ENCODE results near the gene CEP97.
"Not testable (repeated sequence)": the region's sequence is repeated elsewhere in the genome, so short reads cannot be mapped to it uniquely, and the experiment has no call there.

CEP97 gene

GRCh38 chr3:101703169-101703568 lies 21.2 kb upstream of the CEP97 start:
- DNase-seq (ENCODE audit: low read depth): no peak

DNA sequence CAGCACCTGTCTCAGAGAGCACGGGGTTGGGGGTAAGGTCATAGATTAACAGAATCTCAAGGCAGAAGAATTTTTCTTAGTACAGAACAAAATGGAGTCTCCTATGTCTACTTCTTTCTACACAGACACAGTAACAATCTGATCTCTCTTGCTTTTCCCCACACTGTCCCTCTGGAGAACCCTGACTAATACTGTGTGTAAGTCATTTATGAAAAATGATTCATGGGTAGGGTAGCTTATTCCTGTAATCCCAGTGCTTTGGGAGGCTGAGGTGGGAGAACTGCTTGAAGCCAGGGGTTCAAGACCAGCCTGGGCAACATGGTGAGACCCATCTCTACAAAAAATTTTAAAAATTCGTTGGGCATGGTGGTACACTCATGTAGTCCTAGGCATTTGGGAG lies 19.8 kb upstream of the CEP97 start:
- DNase-seq (ENCODE audit: low read depth): not testable (repeated sequence)

GRCh38 chr3:101709126-101709525 lies 15.3 kb upstream of the CEP97 start:
- DNase-seq (ENCODE audit: low read depth): no peak

- DNase-seq (ENCODE audit: low read depth): no peak
Observed at GRCh38 chr3:101718455-101718854, 6.0 kb upstream of the CEP97 start.

DNA sequence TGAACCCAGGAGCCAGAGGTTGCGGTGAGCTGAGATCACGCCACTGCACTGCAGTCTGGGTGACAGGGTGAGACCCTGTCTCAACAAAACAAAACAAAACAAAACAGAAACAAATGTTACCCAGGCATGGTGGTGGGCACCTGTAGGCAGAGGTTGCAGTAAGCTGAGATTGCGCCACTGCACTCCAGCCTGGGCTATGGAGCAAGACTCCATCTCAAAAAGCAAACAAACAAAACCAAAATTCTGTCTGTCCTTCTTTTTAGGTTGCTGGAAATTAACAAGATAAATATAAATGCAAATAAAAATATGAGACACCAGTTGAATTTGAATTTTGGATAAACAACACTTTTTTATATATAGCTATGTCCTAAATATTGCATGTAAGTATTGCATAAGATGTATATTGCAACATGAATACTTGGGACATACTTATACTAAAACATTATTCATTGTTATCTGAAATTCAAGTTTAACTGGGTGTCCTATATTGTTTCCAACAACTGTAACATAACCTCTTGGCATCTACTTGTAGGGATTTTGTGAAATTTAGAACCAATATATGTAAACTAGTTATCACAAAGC lies 4.7 kb upstream of the CEP97 start:
- no peak for DNase-seq (ENCODE audit: low read depth)

GRCh38 chr3:101720851-101721840 lies 3.3 kb upstream of the CEP97 start:
- DNase-seq (ENCODE audit: low read depth): no peak

DNA sequence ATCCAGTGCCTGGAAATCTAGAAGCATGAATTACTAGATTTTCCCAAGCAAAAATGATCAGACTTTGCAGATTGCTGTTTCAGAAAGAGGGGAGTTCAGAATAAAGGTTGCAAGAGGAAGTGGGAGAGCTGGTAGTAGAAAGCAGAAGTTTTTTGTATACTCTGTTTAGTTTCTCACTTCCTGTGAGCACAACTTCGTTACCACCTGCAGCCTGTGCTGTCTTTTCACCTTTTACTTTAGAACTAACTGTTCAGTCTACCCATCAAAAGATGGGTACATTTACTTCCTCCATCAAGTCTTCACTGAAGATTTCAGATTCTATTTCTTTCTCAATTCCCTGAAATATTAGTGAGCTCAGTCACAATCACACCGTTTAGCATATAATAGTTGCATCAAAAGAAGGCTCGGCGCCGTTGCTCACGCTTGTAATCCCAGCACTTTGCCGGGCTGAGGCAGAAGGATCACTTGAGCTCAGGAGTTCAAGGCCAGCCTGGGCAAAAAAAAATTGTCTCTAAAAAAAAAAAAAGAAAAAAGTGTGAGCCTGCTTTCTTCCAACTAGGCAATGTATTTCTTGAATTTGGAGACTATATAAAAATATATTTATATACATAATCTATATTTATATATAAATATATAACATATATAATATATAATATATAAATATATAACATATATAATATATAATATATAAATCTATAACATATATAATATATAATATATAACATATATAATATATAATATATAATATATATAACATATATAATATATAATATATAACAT lies 1.8 kb upstream of the CEP97 start:
- DNase-seq (ENCODE audit: low read depth): no peak

- DNase-seq (ENCODE audit: low read depth): no peak
Observed at GRCh38 chr3:101725194-101725889, 928 bp downstream of the CEP97 start.

GRCh38 chr3:101725890-101726275 lies 1.5 kb downstream of the CEP97 start:
- DNase-seq (ENCODE audit: low read depth): no peak

DNA sequence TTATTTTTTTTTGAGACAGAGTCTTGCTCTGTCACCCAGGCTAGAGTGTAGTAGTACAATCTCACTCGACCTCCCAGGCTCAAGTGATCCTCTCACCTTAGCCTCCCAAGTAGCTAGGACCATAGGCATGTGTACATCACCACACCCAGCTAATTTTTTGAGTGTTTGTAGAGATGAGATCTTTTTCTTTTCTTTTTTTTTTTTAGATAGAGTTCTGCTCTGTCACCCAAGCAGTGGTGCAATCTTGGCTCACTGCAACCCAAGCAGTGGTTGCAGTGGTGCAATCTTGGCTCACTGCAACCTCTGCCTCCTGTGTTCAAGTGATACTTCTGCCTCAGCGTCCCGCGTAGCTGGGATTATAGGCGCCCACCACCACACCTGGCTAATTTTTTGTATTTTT lies 5.2 kb downstream of the CEP97 start:
- no peak for DNase-seq (ENCODE audit: low read depth)

DNA sequence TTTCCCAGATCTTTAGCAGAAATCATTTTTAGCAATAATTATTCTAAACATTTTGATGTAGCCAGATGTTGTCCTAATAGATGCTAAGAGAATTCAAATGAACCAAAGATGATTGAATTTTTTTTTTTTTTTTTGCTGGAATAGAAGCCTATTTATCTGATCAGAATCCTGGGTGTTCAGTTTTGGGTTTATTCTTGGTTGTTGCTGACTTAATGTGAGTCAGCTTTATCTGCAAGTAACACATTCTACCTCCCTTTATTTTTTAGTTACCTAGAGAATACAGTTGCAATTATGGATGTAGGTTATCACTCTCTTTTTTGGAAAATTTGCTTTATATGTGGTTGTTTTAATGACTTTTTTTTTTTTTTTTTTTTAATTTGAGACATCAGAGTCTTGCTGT lies 6.4 kb downstream of the CEP97 start:
- DNase-seq (ENCODE audit: low read depth): no peak

- DNase-seq (ENCODE audit: low read depth): no peak
Observed at GRCh38 chr3:101732240-101732641, 7.8 kb downstream of the CEP97 start.

DNA sequence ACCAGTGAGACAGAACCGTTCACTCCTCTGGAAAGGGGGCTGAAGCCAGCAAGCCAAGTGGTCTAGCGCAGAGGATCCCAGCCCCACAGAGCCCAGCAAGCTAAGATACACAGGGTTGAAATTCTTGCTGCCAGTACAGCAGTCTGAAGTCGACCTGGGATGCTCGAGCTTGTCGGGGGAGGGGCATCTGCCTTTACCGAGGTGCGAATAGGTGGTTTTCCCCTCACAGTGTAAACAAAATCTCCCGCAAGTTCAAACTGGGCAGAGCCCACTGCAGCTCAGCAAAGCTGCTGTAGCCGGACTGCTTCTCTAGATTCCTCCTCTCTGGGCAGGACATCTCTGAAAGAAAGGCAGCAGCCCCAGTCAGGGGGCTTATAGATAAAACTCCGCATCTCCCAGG lies 11.4 kb downstream of the CEP97 start:
- DNase-seq (ENCODE audit: low read depth): no peak

DNA sequence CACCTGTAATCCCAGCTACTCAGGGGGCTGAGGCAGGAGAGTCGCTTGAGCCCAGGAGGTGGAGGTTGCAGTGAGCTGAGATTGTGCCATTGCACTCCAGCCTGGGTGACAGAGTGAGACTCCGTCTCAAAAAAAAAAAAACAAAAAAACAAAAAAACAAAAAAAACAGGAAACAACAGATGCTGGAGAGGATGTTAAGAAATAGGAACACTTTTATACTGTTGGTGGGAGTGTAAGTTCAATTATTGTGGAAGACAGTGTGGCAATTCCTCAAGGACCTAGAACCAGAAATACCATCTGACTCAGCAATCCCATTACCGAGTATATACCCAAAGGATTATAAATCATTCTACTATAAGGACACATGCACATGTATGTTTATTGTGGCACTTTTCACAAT lies 17.5 kb downstream of the CEP97 start:
- DNase-seq (ENCODE audit: low read depth): not testable (repeated sequence)

DNA sequence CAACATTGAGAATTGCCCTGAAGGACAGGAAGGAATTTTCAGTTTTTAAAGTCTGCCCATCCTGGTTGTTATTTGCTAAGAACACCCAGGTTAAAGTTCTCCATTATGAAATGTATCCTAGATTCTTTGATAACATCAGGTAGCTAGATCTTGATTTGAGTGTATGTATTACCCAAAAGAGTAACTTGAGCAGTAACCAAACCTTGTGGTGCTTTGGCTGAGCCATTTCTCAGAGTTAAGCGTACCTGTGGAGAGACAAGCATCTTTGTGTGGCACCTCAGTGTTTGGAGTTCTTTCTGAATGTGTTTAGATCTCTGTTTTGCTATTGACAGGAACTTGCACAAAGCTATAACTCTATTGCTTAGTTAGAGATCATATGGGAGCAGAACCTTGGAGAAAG lies 20.4 kb downstream of the CEP97 start:
- DNase-seq (ENCODE audit: low read depth): no peak

GRCh38 chr3:101745934-101746333 lies 21.5 kb downstream of the CEP97 start:
- DNase-seq (ENCODE audit: low read depth): not testable (repeated sequence)

GRCh38 chr3:101753386-101754113 lies 29.1 kb downstream of the CEP97 start:
- not testable (repeated sequence) for DNase-seq (ENCODE audit: low read depth)

DNA sequence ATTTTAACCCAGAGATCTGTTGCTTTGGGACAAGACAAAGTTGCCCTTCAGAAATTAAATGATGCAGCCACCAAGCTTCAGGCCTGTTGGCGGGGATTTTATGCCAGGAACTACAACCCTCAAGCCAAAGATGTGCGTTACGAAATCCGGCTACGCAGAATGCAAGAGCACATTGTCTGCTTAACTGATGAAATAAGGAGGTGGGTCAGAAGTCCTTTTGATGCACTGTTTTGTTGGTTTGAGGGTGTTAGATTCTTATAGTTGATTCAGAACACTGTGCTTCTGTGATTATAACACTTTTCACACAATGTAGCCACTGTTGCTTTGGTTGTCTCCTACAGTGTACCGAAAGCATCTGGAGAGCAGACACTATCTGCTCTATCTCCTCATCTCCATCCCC lies 33.8 kb downstream of the CEP97 start:
- no peak for DNase-seq (ENCODE audit: low read depth)

DNA sequence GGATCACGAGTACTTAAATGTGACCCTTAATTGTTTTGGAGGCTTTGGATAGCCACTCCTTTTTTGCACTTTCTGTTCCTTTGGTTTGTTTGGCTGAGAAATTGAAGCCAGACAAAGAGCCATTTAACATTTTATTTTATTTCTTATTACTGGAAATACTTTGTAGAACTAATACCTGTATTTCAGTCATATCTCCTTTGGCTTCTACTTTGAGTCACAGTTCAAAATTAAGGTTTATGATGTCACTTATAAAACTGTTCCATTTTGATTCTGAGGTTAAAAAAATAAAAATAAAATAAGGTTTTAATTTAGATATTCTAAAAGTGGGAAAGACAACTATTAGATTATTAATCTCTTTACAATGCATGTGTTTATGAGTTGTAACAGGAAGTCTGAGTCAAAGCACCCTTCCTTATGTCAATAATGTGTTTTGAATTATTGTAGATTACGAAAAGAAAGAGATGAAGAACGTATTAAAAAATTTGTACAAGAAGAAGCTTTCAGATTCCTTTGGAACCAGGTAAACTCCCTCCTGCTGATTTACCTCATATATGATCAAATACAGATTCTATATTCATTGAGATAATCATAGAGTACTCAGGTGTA lies 37.7 kb downstream of the CEP97 start:
- no peak for DNase-seq (ENCODE audit: low read depth)

DNA sequence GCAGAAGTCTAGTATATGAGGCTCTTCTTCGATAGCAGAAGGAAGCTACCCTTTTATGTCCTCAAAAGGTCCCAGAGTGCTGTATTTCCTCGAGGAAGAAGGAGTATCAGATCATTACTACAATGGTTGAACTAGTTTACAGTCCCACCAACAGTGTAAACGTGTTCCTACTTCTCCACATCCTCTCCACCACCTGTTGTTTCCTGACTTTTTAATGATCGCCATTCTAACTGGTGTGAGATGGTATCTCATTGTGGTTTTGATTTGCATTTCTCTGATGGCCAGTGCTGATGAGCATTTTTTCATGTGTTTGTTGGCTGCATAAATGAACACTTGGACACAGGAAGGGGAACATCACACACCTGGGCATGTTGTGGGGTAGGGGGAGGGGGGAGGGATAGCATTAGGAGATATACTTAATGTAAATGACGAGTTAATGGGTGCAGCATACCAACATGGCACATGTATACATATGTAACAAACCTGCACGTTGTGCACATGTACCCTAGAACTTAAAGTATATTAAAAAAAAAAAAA lies 53.4 kb downstream of the CEP97 start:
- not testable (repeated sequence) for DNase-seq (ENCODE audit: low read depth)
